Right lobe of liver (tissue), 6 donors: ENCODE measurements around the gene WDFY2. TPM values are rescaled to one million over a fixed set of nuclear protein-coding genes. Genes with fewer than 3 reads are reported as not detected.
A peak's percentile ranks its signal among the peaks of the same experiment; 100 is the strongest.
"Not testable (repeated sequence)": the region's sequence is repeated elsewhere in the genome, so short reads cannot be mapped to it uniquely, and the experiment has no call there.

ENCODE experiments used
- ATAC-seq, 4 donors: fragments of 200-7000 bp; cut with Tn5 transposase; one replicate each; pipeline ENCODE4 v1.9.1; 2020; ENCODE audit warnings: mild to moderate bottlenecking in 4 of 4, moderate library complexity in 4 of 4
- DNase-seq, 3 donors: peaks; one replicate each; pipeline ENCODE4 v3.0.0-alpha.2; 2020
- H3K27ac ChIP-seq, 3 donors: fragments of 200-600 bp; one replicate each; pipeline ENCODE4 v1.8.0; 2022
- H3K27me3 ChIP-seq, 2 donors: fragments of 200-600 bp; one replicate each; pipeline ENCODE4 v1.8.0; 2022
- H3K36me3 ChIP-seq, 4 donors: fragments of 200-600 bp; sonication (generic) in 1 of 4; one replicate each; pipeline versions ENCODE4 v1.5.1 to v1.8.0; 2017 to 2022; ENCODE audit warnings: control low read depth in 1 of 4
- H3K4me1 ChIP-seq, 4 donors: fragments of 200-600 bp; sonication (generic) in 1 of 4; one replicate each; pipeline versions ENCODE4 v1.5.1 to v1.8.0; 2017 to 2022; ENCODE audit warnings: control low read depth in 1 of 4
- H3K4me3 ChIP-seq, 3 donors: fragments of 200-600 bp; one replicate each; pipeline ENCODE4 v1.8.0; 2022
- H3K9me3 ChIP-seq, 4 donors: fragments of 200-600 bp; sonication (generic) in 1 of 4; one replicate each; pipeline versions ENCODE4 v1.5.1 to v1.8.0; 2017 to 2022; ENCODE audit warnings: control low read depth in 1 of 4
- CTCF ChIP-seq, 4 donors: fragments of 200-600 bp in 3 of 4; fragments of 450-650 bp in 1 of 4; IDR thresholded peaks; one replicate each; pipeline versions ENCODE4 v1.5.1 to v1.8.0; 2016 to 2022; ENCODE audit warnings: antibody characterized with exemption in 4 of 4, mild to moderate bottlenecking in 2 of 4
- POLR2A ChIP-seq: fragments of 450-650 bp; IDR thresholded peaks from one replicate; pipeline ENCODE4 v1.6.1; 2017; ENCODE audit warnings: antibody characterized with exemption, mild to moderate bottlenecking
- WGBS: methylation state at CpG from one replicate; pipeline ENCODE4 v1.1.6; 2018; ENCODE audit warnings: low coverage, low lambda C conversion rate; ENCODE audit not compliant: insufficient coverage; ENCODE audit errors: missing lambda C conversion rate; 5-methylcytosine and 5-hydroxymethylcytosine counted together
- intact Hi-C, 2 donors: fragments of 100-400 bp; cut with DNase I; formaldehyde crosslinking; loops; one replicate each; pipeline versions ENCODE4 v1.11.2 to v1.14.1; 2022
- total RNA-seq, 6 experiments: library from RNA; depleted of rRNA in 2 of 6; stranded (reverse); fragments of >200 nt in 2 of 6; fragmentation: NEBNext Ultra II Directional in 3 of 6; extraction: Animal tissue kit (Norgen Biotek cat#: 25700) in 3 of 6; gene quantifications; one replicate each; pipeline versions ENCODE4 v1.1.0 to v1.2.4, GENCODE V29; 2016 to 2023
- donor health status: DM: no; HTN: yes; CAD: no.
- donor health status: DM: no; HTN: no; CAD: no.
- donor health status: DM: no; HTN: no; CAD: no.
- donor health status: DM: no; HTN: yes; CAD: no.
- donor health status: DM: no; HTN: yes; CAD: no.

Gene WDFY2
- total RNA-seq, 6 experiments from 2014 or later, result 4.5 to 12.0 (median 7.3) TPM

GRCh38 chr13:51541809-51542258, 42.4 kb upstream of the WDFY2 start:
- no peak for ATAC-seq
- 66% methylated on average over 6 of the region's 6 CpGs for WGBS

GRCh38 chr13:51542346-51543242, 41.7 kb upstream of the WDFY2 start:
- intact Hi-C loops, result no loop called here
- Histone ChIP-seq H3K9me3 (no peaks in the 10 kb centered on the region), H3K27ac (no peak overlapping the region), H3K4me3 (no peak overlapping the region), H3K36me3 (no peaks in the 10 kb centered on the region), H3K27me3 (no peaks in the 10 kb centered on the region), H3K4me1 (no peaks in the 10 kb centered on the region)
- DNase-seq (no peak), ATAC-seq (peak; percentile 34 to 78 (median 53))
- WGBS, result 42% methylated on average over 9 of the region's 9 CpGs
- TF ChIP-seq POLR2A, result no peak
- TF ChIP-seq CTCF (IDR thresholded peaks at IDR 0.05), result no peak

More at GRCh38 chr13:51541809-51542258, 42.4 kb upstream of the WDFY2 start:
- Histone ChIP-seq H3K27ac (no peak overlapping the region), H3K36me3 (no peaks in the 10 kb centered on the region), H3K27me3 (no peaks in the 10 kb centered on the region), H3K4me1 (no peaks in the 10 kb centered on the region), H3K9me3 (no peaks in the 10 kb centered on the region), H3K4me3 (no peak overlapping the region)
- intact Hi-C loops, result no loop called here
- DNase-seq, result no peak
- TF ChIP-seq CTCF (IDR thresholded peaks at IDR 0.05), result no peak
- TF ChIP-seq POLR2A, result no peak

- H3K9me3 ChIP-seq, DNase-seq, intact Hi-C loops, H3K4me3 ChIP-seq, ATAC-seq, H3K27me3 ChIP-seq, H3K4me1 ChIP-seq, H3K27ac ChIP-seq, H3K36me3 ChIP-seq: not testable (repeated sequence)
- WGBS, result 63% methylated on average over 3 of the region's 3 CpGs
Observed at GRCh38 chr13:51545446-51545845, 38.8 kb upstream of the WDFY2 start.

- ATAC-seq, result no peak
- no peak overlapping the region for H3K4me3 ChIP-seq
Observed at GRCh38 chr13:51547425-51548176, 36.7 kb upstream of the WDFY2 start.

More at GRCh38 chr13:51547425-51548176, 36.7 kb upstream of the WDFY2 start:
- no peaks in the 10 kb centered on the region for H3K4me1 ChIP-seq
- no peak overlapping the region for H3K27ac ChIP-seq
- H3K36me3 ChIP-seq, result no peaks in the 10 kb centered on the region
- no peak for DNase-seq
- intact Hi-C loops, result no loop called here
- no peaks in the 10 kb centered on the region for H3K9me3 ChIP-seq
- WGBS, result 75% methylated on average over 6 of the region's 6 CpGs
- H3K27me3 ChIP-seq, result no peaks in the 10 kb centered on the region
- TF ChIP-seq POLR2A (no peak), CTCF (IDR thresholded peaks at IDR 0.05) (no peak)
